DMS 273 (cell line): Measurements from ENCODE around the gene MYBPHL.

Experiments
- DNase-seq: peaks from one replicate; lab custom pipeline; 2025; ENCODE audit not compliant: unreplicated experiment; lab: John Stamatoyannopoulos, UW

The MYBPHL gene

GRCh38 chr1:109253803-109254620 is 52.8 kb downstream of the MYBPHL start:
- peak; percentile 69 for DNase-seq

GRCh38 chr1:109252893-109253802 is 53.7 kb downstream of the MYBPHL start:
- peak; percentile 91 for DNase-seq

- DNase-seq, result no peak
Observed at GRCh38 chr1:109252167-109252892, 54.5 kb downstream of the MYBPHL start.

- no peak for DNase-seq
Observed at GRCh38 chr1:109251277-109252166, 55.3 kb downstream of the MYBPHL start.

GRCh38 chr1:109250454-109251276 is 56.1 kb downstream of the MYBPHL start:
- DNase-seq, result no peak

GRCh38 chr1:109249654-109250401 is 57.0 kb downstream of the MYBPHL start:
- DNase-seq, result peak; percentile 50

GRCh38 chr1:109248797-109249629 is 57.8 kb downstream of the MYBPHL start, which contains the start of gene CELSR2:
Gene CELSR2, plus strand, starts transcription at chr1:109249539. Its CDS starts 541 bp downstream, at chr1:109250080.
- DNase-seq, result peak; percentile 94

- no peak for DNase-seq
Observed at GRCh38 chr1:109248444-109248796, 58.4 kb downstream of the MYBPHL start.

GRCh38 chr1:109247401-109248365 is 59.1 kb downstream of the MYBPHL start:
- DNase-seq, result peak; percentile 37

GRCh38 chr1:109246141-109246551 is 60.7 kb downstream of the MYBPHL start:
- no peak for DNase-seq

- peak; percentile 76 for DNase-seq
Observed at GRCh38 chr1:109243860-109244552, 62.8 kb downstream of the MYBPHL start.

GRCh38 chr1:109243221-109243620 is 63.6 kb downstream of the MYBPHL start:
- no peak for DNase-seq

GRCh38 chr1:109242387-109242786 is 64.4 kb downstream of the MYBPHL start:
- peak; percentile 89 for DNase-seq
